Endothelial cell of umbilical vein (primary cell): ENCODE measurements around the gene PTPRT.

Experiments used
- EZH2 ChIP-seq: IDR thresholded peaks from 2 replicates; pipeline ENCODE4 v1.6.1; 2012; ENCODE audit warnings: borderline replicate concordance, low read depth, mild to moderate bottlenecking, moderate library complexity, low read length, inconsistent platforms; ENCODE audit not compliant: severe bottlenecking
- FOS ChIP-seq: IDR thresholded peaks from 2 replicates; pipeline ENCODE4 v1.6.1; 2011; ENCODE audit warnings: mild to moderate bottlenecking, low read length, moderate library complexity, borderline replicate concordance; ENCODE audit not compliant: insufficient read depth
- GATA2 ChIP-seq: IDR thresholded peaks from 2 replicates; pipeline ENCODE4 v1.7.0; 2011; ENCODE audit warnings: low read depth, mild to moderate bottlenecking, moderate library complexity, mixed read lengths, low read length; ENCODE audit not compliant: insufficient read length, insufficient read depth
- JUN ChIP-seq: IDR thresholded peaks from 2 replicates; pipeline ENCODE4 v1.6.1; 2011; ENCODE audit warnings: borderline replicate concordance, low read depth; ENCODE audit not compliant: insufficient read length, insufficient read depth
- MAX ChIP-seq: IDR thresholded peaks from 2 replicates; pipeline ENCODE4 v1.6.1; 2011; ENCODE audit not compliant: insufficient read depth, insufficient read length
- MYC ChIP-seq: IDR thresholded peaks from one replicate; pipeline ENCODE4 v1.6.1; 2011; ENCODE audit warnings: mild to moderate bottlenecking, low read depth, low read length
- POLR2A ChIP-seq: IDR thresholded peaks from 2 replicates; pipeline ENCODE4 v1.6.1; 2012; ENCODE audit warnings: low read depth, mild to moderate bottlenecking, control low read depth, low read length
- POLR2AphosphoS5 ChIP-seq: IDR thresholded peaks from 2 replicates; pipeline ENCODE4 v1.6.1; 2012; ENCODE audit warnings: low read depth, mild to moderate bottlenecking, control low read depth, low read length, moderate library complexity; ENCODE audit not compliant: insufficient read depth
- TF ChIP-seq, protein P1 (sequence below), 2 donors: IDR thresholded peaks; 1 replicate in 1 of 2; 2 replicates in 1 of 2; pipeline ENCODE4 v1.5.1; 2011; ENCODE audit warnings: low read length in 2 of 2, mild to moderate bottlenecking in 2 of 2, moderate library complexity in 2 of 2, control low read depth in 1 of 2, inconsistent platforms in 1 of 2, low read depth in 1 of 2; ENCODE audit not compliant: insufficient read depth in 1 of 2; ENCODE audit errors: extremely low read depth in 1 of 2

DNA sequence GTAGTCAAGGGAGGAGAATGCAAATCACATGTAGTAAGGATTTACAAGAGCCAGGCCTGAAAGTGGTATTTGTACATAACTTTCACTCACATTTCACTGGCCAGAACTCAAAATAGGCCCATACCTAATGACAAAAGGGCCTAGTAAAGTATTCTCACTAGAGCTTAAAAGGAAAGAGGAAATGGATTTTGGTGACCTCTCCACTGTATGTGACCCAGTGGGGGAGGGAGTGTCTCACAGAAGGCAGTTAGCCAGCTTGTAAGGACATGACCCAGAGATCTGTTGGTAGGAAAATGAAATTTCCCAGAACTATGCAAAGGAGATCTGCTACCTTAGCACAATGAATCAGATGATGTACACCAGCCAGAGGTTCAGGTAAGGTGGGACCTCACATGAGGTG, 124.4 kb downstream of the PTPRT start:
- TF ChIP-seq POLR2AphosphoS5 (no peak), EZH2 (no peak), MAX (no peak), POLR2A (no peak), MYC (no peak), GATA2 (no peak), FOS (no peak), JUN (no peak)
- TF ChIP-seq, protein P1, sequence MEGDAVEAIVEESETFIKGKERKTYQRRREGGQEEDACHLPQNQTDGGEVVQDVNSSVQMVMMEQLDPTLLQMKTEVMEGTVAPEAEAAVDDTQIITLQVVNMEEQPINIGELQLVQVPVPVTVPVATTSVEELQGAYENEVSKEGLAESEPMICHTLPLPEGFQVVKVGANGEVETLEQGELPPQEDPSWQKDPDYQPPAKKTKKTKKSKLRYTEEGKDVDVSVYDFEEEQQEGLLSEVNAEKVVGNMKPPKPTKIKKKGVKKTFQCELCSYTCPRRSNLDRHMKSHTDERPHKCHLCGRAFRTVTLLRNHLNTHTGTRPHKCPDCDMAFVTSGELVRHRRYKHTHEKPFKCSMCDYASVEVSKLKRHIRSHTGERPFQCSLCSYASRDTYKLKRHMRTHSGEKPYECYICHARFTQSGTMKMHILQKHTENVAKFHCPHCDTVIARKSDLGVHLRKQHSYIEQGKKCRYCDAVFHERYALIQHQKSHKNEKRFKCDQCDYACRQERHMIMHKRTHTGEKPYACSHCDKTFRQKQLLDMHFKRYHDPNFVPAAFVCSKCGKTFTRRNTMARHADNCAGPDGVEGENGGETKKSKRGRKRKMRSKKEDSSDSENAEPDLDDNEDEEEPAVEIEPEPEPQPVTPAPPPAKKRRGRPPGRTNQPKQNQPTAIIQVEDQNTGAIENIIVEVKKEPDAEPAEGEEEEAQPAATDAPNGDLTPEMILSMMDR (IDR thresholded peaks at IDR 0.05; ENCODE audit: extremely low read depth in 1 of 2, insufficient read depth in 1 of 2, low read depth in 1 of 2, low read length in 2 of 2): no peak
